GM18517 (cell line): ENCODE measurements around the gene DHCR7.

Source experiments
- ATAC-seq: cut with Tn5 transposase; IDR thresholded peaks from one replicate; pipeline ENCODE4 v1.9.1; 2021; ENCODE audit warnings: mild to moderate bottlenecking, moderate library complexity; ENCODE audit not compliant: unreplicated experiment

DHCR7 gene

DNA sequence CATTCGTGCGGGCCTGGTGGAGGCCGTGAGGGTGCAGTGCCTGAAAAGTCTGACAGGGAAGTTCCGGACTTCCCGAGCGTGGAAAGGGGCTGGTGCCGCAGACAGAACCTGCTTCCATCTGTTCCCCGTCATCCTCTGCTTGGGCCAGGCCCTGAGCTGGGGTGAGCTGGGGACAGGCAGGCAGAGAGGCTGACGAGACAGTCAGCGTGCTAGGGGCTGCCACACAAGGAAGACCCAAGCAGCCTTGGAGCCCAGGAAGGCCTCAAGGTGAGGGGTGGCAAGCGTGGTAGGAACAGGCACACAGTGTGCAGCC, 30.3 kb upstream of the DHCR7 start:
- no peak for ATAC-seq

GRCh38 chr11:71477641-71478527, 29.7 kb upstream of the DHCR7 start:
- ATAC-seq, result no peak

DNA sequence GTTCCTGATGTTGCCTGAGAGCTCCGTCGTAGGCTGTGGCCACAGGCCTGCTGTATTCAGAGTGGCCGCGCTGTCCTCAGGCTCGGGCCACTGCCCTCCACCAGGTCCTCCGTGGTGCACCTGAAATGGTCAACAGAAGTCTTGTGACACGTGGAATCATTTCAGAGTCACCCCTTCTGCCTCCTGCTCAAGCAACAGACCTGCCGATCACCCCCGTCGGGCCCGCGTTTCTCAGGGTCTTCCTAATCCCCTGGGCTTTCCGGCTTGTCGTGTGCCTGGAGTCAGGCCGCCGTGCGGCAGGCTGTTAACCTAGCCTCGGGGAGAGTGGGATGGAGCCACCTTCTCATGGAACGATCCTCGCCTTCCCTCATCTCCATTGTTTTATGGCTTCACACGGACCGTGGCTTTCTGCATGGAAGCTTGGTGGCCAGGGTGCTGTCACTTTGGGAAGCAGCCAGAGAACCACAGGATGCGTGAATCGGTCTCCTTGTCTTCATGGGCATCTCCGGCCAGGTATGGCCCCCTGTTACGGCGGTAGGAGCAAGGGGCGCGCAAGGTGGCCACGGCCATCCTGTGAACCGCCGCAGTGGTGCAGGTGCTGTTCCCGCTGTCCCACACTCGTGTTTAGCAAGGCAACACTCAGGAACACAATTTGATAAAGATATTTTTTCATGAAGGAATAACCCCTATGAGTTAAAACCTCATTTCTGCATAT, 28.9 kb upstream of the DHCR7 start:
- ATAC-seq, result no peak

- ATAC-seq, result no peak
Observed at GRCh38 chr11:71476031-71476430, 27.8 kb upstream of the DHCR7 start.

DNA sequence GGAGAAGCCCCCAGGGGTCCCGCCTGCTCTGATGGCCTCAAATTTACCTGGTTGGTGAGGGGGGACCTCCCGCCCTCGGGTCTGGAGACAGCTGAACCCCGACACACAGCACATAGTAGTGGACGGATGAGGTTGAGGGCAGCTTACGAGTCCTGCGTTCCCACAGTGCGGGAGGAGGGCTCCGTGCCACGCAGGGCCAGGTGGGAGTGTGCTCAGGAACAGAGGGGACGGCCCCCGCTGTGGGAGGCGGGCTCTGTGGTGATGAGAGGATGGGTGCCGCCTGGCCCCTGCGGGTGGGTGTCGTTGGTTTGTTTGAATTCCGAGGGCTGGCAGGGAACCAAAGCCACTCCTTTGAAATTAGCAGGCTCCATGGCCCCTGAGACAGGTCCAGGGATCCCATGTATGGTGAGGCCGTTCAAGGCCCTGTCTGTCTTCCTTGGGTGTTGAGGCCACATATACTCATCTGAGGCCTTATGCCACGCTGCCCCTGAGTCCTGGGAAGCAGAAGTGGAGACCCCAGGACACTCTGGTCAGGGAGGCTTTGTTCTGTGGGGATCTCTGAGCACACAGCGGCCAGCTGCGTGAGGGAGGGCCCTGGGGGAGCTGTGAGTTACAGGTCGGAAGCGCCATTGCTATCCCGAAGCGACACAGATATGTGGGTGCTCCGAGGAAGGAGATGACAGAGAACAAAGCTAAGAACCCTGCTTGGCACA, 26.7 kb upstream of the DHCR7 start:
- ATAC-seq, result no peak

GRCh38 chr11:71474141-71474770, 26.1 kb upstream of the DHCR7 start:
- ATAC-seq, result no peak

- no peak for ATAC-seq
Observed at GRCh38 chr11:71473793-71474080, 25.5 kb upstream of the DHCR7 start.

- no peak for ATAC-seq
Observed at GRCh38 chr11:71472941-71473792, 25.0 kb upstream of the DHCR7 start.

GRCh38 chr11:71472357-71472885, 24.2 kb upstream of the DHCR7 start:
- ATAC-seq, result no peak

DNA sequence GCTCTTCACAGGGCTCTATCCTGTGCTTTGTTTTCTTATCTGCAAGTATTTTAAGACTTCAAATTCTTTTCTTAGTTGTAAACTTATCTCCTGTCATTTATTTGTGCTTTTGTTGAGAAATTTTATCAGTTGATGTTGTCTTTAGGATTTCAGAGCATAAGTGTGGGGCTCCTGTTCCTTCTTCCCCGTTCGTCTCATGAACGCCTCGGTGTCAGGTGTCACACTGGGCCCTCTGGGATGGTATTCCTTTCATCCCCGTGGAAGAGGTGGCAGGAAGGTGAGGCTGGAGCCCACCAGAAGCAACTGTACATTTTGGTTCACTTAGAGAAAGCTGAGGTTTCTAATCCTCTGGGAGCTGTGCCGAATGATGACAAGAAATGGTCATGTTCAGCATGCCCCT, 22.8 kb upstream of the DHCR7 start:
- no peak for ATAC-seq

DNA sequence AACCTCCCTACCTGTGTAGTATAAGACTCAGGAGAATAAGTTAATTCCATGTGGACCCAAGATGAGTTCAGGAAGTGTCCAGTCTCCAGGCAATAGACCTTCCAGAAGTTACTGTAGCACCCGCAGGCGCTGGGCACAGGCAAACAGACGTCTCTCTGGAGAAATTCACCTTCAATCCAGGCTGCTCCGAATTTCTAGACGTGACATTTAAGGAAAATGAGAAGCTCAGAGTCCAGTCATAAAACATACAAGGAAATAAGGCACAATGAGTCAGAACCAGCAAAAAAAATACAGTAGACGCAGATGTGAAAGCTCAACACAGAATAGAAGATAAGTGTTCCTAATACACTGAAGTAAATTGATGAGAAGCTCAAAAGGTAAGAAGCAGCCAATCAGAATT, 19.0 kb upstream of the DHCR7 start:
- ATAC-seq, result no peak

GRCh38 chr11:71466358-71466757, 18.2 kb upstream of the DHCR7 start:
- ATAC-seq, result no peak

DNA sequence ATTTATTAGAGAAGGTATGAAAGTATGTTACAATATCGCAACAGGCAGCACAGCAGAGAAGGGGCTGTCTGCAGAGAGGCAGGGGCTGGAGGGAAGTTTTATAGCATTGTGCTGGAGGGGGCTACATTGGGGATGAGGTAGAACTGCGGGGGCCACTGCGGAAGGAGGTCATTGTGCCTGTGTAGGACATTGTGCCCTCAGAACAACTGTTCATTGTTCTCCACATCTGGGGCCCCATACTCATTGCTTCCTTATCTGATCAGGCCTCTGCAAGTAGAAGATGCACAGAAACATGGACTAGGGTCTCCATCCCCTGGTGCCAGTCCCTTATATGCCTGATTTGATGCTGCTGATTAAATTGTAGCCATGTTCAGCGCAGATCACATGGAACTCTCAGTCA, 16.9 kb upstream of the DHCR7 start:
- ATAC-seq, result no peak

DNA sequence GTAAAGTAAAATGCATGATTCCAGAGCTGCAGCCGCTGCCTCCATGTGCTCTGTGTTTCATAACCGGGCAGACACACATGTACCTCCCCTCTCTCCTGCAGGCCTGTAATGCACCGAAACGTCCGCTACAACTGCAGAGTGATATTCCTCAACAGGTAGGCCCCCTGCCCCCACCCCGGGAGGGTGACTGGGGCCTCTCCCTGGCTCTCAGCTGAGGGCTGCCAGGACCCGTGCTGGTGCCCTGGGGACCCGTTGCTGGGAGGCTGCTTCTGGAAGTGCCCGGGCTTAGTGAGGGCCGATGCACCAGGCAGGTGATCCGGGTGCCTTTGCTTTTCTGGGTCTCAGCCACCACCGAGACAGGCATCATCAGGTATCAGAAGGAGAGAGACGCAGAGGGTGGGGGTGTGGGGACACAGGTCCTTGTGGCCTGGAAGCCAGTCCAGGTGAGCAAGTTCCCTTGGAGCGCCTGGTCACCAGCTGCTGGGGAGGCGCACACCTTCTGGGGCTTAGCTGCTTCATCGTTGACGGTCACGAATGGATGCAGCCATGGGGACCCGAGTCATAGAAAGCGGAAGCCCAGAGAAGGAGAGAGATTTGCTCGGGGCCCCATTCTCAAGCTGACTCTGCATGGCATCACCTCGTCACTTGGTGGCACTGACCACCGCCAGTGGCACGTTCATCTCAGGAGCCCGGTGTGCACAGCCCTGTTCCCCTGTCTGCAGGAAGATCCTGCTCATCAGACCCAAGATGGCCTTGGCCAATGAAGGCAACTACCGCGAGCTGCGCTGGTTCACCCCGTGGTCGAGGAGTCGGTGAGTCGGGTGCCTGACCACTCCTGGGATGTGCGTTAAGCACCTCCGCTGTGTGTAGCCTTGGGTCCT, 15.4 kb upstream of the DHCR7 start:
- ATAC-seq, result no peak

- ATAC-seq, result no peak
Observed at GRCh38 chr11:71462726-71463125, 14.5 kb upstream of the DHCR7 start.

DNA sequence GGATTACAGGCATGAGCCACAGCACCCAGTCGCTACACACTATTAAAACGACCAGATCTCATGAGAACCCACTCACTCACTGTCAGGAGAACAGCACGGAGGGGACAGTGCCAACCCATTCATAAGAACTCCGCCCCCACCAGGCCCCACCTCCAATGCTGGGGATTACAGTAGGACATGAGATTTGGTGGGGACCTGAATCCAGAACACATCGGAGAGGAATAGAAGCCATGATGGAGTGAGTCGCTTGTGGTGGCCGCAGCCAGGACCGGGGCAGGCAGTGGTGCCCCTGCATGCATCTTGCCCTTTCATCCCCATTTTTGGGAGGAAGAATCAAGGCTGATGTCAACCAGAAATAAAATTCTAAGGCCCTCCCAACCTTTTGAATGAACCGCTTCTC, 13.5 kb upstream of the DHCR7 start:
- no peak for ATAC-seq

GRCh38 chr11:71459767-71460320, 11.7 kb upstream of the DHCR7 start:
- no peak for ATAC-seq

DNA sequence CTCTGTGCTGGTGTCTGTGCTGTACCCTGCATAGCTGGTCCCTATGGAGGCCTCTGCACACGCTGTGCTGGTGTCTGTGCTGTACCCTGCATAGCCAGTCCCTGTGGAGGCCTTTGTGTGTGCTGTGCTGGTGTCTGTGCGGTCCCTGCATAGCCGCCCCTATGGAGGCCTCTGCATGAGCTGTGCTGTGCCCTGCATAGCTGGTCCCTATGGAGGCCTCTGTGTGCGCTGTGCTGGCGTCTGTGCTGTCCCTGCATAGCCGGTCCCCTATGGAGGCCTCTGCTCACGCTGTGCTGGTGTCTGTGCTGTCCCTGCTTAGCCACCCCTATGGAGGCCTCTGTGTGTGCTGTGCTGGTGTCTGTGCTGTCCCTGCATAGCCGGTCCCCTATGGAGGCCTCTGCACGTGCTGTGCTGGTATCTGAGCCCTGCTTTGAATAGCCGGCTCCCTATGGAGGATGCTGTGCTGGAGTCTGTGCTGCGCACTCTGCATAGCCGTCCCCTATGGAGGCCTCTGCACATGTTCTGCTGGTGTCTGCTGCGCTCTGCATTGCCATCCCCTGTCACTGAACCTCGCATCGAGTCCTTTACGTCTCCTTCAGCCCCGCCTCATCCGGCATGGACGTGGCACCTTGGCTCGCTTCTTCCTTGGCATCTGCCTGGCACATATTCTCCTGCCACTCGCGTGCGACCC, 11.0 kb upstream of the DHCR7 start:
- ATAC-seq, result no peak
